Epithelial cell of umbilical artery (primary cell): Measurements from ENCODE around the gene TOMM7. TPM values are rescaled to one million over a fixed set of nuclear protein-coding genes. Genes with fewer than 3 reads are reported as not detected.

Experiments used
- total RNA-seq: library from RNA; depleted of rRNA; stranded (reverse); fragments of >200 nt; gene quantifications from 2 replicates; pipeline ENCODE4 v1.2.3, GENCODE V29; 2014

Gene TOMM7
- 71.0 and 146 TPM in 2 replicates for total RNA-seq

GRCh38 chr7:22822486-22823141 lies at the start of gene TOMM7:
Gene TOMM7 (minus strand): TSS chr7:22822849. CDS start chr7:22822779, 70 bp downstream.

Other genes starting within 250 kb of the TOMM7 start
- gene IL6, start 95.6 kb downstream of the TOMM7 start, total RNA-seq, result 7.8 and 16.3 TPM in 2 replicates
- gene HYCC1, start 191.3 kb upstream of the TOMM7 start, total RNA-seq, result 37.4 and 61.7 TPM in 2 replicates